IPS DF 4.7 (cell line): ENCODE results near the gene NCOA1.
"Not testable (repeated sequence)": the region's sequence is repeated elsewhere in the genome, so short reads cannot be mapped to it uniquely, and the experiment has no call there.

Experiments used
- DNase-seq: peaks from one replicate; pipeline ENCODE4 v3.0.0-alpha.2; 2013; ENCODE audit warnings: low spot score; ENCODE audit errors: extremely low read depth

The NCOA1 gene

DNA sequence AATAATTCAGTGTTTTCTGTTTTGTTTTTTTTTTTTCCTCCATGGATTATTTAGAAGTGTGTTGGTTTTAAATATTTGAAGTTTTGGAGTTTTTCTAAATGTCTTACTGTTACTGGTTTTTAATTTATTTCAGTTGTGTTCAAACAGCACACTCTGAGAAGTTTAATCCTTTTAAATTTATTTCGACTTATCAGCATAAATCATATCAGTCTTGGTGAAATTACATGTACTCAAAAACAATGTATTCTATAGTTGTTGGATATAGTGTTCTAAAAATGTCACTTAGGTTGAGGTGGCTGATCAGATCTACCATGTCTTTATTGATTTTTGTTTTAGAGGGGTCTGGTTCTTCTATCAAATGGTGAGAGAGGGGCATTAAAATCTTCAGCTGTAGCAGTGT is 134.7 kb downstream of the NCOA1 start:
- no peak for DNase-seq

DNA sequence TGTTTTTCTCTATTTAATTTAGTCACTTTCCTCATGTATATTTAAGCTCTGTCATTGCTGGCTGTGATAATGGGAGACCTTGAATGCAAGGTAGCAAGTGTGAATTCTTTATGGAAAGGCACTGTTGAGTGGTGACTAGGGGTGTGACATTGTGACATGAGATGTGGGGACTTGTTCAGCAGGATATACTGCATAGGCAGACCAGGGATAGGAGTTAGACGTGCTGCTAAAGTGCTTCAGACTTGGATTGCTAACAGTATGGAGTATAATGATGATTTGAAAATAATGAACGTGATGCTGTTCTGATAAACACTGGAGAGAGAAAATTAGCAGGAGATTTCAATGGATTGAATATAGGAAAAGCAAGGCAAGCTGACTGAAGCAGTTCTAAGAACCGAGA is 135.1 kb downstream of the NCOA1 start:
- no peak for DNase-seq

DNA sequence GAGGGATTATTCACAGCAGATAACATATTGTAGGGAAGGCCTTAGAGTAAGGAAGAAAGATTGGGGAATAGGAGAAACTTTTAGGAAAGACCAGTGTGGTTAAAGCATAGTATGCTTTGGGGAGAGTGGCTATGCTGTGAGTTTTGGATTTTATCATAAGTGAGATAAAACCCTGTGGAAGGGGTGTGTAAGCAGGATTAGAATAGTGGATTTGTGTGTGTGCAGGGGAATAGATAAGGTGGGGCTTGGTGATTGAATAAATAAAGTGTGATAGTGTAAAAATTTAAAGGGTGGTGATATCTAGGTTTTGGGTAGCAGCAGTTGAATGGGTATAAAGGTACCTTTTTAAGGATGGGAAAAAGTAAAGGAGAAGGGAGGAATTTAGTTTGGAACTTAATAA is 137.7 kb downstream of the NCOA1 start:
- DNase-seq, result no peak

DNA sequence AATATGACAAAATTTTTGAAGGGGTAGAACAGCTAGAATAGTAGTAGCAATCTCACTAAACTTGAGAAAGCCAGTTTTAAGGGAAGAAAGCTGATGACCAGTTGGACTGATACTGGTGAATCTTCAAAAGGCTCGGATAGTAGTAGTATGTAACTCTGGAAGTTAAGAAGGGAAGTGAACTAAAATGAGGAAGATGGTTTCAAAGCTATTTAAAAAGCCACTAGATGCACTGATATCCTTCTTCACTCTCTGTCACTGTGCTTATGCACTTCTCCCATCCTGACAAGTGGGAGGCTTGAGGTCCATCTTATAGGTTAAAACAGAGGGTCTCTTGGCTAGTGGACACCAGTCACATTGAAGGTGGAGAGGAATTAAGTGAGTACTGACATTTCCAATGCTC is 141.1 kb downstream of the NCOA1 start:
- no peak for DNase-seq

DNA sequence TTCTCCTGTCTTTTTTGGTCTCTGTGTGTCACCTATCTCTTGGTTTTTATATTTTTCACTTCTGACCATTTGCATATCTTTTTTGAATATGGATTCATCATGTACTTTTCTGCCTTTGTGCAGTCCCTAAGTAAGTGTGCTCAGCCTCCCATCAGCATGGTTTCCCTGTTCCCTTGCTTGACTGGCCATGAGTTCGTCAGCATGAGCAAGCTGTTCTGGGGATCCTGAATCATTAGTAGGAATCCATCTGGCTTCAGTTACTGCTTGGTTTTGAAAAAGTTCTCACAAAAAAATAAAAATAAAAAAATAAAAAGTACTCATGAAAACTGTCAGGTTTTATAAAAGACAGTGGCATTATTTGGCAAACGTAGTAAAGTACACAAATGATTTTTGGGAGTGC is 144.1 kb downstream of the NCOA1 start:
- DNase-seq, result no peak

DNA sequence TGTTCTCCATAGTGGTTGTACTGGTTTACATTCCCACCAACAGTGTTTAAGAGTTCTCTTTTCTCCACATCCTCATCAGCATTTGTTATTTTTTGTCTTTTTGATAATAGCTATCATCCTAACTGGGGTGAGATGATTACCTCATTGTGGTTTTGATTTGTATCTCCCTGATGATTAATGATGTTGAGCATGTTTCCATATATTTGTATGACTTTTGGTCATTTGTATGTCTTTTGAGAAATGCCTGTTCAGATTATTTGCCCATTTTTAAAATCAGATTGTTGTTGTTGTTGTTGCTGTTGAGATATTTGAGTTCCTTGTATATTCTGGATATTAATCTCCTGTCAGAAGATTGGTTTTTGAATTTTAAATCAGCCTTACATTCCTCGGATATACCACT is 147.5 kb downstream of the NCOA1 start:
- no peak for DNase-seq

DNA sequence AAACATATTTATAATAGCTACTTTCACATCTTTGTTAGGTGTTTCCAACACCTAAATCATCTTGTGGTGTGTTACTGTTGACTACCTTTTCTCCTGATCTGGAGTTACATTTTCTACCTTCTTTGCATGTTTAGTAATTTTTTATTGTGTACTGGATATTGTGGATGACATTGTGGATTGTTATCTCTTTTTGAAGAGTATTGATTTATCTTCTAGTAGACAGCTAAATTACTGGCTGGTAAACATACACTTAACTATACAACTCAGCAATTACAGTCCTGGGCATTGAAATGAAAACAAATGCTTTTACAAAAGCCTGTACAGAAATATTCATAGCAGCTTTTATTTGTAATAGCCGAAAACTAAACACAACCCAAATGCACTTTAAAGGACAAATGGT is 151.3 kb downstream of the NCOA1 start:
- DNase-seq, result no peak

DNA sequence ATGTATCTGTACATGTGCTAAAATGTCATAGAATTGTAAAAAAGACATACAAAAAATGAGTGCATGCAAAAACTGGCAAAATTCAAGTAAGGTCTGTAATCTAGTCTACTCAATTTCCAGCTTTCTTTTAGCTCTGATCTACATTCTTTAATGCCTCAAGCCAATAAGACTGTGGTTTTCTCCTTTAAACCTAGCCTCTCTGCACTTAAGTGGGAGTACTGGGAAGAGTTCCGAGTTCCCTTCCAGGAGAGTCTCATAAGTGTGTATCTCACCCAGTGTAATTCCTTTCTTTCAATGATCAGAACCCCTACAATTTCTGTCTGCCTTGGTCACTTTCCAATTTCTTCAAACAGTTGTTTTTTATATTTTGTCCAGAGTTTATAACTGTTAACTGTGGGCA is 152.0 kb downstream of the NCOA1 start:
- no peak for DNase-seq

DNA sequence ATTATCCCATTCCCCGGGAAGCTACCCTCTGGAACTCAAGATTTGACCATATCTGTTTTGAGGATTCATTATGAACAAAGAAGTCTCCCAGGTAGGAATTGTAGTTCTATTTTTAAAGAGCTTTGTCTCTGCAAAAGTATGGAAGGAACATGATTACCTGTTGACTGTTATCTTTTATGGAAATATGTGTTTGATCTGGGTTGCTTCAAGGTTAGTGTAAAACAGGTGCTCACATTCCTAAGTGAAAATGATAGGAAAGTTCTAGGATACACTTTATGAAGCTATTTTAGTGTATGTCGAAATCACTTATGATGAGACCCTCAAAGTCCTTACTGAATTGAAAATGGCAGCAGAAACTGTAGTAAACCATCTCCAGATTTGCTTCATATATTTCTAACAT is 153.0 kb downstream of the NCOA1 start:
- DNase-seq, result no peak

DNA sequence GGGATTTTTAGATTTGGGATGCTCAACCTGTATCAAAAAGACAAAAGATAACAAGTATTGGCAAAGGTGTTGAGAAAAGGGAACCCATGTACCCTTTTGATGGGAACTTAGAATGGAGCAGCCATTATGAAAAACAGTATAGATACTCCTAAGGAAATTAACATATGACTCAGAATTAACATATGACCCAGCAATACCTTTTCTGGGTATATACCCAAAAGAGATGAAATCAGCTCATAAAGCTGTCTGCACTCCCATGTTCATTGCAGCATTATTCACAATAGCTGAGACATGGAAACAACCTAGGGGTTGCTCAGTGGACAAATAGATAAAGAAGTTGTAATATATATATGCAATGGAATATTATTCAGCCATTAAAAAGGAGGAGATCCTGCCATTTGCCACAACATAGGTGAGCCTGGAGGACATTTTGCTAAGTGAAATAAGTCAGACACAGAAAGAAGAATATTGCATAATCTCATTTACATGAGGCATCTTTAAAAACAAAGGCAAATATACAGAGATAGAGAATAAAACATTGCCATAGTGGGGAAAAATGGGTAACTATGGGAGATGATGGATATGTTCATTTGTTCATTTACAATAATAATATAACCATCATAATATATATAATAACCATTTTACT is 160.1 kb downstream of the NCOA1 start:
- DNase-seq, result no peak

DNA sequence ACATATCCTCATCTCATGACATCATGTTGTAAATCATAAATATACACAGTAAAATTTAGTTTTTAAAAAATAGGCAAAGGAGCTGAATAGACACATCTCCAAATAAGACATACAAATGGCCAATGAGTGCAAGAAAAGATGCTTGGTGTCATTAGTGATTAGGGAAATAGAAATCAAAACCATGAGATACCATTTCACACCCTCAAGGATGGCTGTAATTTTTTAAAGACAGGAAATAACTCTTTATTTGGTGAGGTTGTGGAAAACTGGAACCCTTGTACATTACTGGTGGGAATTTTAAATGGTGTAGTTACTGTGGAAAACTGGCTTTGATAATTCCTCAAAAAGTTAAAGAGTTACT is 160.6 kb downstream of the NCOA1 start:
- DNase-seq, result no peak

DNA sequence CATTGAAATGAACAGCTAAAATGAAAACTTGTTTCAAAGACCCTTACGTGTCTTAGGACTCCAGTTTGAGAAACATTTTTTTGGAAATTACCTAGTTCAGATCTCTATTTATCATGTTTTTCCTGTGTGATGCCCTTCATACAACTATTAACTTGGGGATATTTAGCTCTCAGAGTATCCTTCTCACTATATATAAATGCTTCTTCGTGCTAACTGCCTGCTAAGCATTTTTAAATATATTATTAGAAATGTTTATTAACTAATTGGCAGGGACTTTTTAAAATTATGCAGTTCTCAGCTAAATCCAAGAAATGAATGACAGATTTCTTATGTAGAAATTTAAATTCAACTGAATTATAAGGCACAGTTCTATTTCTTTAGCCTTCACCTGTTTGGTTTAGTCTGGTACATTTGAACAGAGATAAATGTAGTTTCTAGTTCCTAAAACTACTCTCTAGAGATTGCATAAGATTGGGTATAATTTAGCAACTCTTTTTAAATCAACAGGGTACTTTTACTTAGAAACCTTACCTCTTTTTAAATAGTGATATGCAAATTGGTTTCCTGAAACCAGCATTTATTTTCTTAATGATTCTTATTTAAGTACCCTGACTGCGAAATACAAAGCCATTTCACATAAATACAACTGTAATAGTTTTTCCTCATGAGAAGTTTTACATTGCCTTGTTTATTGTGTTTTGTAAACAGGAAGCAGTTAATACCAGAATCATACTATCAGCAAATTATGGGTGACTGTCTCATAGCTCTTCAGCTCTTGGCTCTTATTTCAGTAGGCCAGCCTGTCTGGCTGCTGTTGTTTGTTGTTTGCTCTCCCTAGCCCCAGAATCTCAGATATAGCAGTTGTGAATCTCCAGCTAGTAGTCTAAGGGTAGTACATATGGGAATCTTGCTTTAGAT is 161.5 kb downstream of the NCOA1 start:
- no peak for DNase-seq

DNA sequence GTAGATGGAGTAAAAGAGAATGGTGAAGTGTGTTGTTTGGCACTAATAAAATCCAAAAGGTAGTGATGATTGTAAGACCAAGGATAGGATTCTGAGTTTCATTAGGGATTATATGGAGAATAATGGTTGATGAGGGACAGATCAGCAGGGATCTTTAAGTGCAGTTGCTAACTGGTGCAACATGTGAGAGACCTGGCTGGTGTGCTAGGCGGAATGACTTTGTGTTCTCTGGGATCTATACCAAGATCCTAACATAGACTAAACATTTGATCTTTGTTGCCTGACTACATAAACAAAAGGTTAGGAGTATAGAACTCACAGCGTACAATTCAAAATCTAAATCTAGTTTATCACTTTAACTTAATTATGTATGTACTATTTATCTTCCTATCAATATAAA is 166.8 kb downstream of the NCOA1 start:
- DNase-seq, result no peak

DNA sequence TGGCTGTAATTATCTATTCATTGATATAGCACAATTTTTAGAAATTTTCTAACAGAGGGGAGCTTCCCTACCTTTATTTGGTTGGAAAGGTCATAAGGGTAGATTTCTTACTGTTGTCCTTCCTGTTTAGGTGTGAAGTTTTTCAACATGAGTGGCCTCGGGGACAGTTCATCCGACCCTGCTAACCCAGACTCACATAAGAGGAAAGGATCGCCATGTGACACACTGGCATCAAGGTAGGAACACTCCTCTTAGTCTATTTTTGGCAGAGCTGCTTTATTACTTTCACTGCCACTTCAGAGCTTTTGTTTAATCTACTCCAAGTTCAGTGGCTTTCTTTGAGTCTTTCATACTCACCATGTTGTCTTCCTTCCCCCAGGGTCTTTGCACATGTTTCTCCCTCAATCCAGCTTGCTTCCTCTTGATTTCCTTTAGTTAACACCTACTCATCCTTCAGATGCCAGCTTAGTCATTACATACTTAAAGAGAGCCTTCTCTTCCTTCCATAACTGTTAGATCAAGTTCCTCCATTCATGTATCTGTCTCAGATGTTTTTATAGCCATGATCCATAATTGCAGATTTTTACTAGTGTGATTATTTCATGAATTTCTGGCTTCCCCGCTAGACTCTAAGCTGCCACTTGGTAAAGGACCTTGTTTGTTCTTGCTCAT is 167.6 kb downstream of the NCOA1 start:
- no peak for DNase-seq

DNA sequence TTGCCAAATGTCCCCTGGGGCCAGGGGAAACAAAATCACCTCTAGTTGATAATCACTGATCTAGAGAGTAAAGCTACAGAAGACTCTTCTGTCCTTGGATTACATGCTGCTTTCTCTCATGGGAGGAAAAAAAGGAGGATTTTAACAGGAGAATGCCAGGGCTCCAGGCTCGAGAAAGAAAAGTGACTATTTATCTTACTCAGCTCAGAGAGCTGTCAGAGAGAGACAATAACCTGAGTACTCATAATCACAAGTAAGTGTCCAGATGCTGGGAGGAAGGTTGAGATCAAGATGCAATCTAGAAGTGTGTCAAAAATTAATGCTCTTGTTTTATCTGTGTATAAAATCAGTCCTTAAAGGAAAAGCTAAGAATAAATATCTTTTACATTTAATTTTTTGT is 168.8 kb downstream of the NCOA1 start:
- DNase-seq, result no peak

DNA sequence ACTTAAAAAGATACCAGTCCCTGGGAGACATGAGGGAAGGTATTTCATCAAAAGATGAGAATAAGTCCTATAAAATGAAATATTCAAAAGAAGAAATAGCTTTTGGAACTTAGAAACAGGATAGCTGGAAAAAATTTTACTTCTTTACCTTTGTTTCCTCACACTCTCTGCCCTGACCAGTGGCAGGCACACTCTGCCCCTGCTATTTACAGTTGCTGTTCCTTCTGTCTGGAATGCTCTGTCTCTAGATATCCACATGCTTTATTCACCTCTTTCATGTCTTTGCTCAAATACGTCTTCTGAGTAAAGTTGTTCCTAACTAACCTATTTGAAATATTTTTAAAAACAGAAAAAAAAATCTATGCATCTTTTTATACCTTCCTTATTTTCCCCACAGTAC is 176.5 kb downstream of the NCOA1 start:
- no peak for DNase-seq

DNA sequence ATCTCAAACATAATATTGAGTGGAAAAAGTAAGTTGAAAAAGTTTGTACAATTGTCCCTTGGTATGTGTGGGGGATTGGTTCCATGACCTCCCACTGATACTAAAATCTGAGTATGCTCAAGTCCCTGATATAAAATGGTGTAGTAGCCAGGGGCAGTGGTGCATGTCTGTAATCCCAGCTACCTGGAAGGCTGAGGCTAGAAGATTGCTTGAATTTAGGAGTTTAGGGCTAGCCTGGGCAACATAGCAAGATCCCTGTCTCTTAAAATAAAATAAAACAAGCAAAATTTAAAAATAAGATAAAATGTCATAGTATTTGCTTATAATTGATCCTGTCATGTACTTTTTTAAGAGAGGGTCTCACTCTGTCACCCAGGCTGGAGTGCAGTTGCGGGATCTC is 180.2 kb downstream of the NCOA1 start:
- no peak for DNase-seq

DNA sequence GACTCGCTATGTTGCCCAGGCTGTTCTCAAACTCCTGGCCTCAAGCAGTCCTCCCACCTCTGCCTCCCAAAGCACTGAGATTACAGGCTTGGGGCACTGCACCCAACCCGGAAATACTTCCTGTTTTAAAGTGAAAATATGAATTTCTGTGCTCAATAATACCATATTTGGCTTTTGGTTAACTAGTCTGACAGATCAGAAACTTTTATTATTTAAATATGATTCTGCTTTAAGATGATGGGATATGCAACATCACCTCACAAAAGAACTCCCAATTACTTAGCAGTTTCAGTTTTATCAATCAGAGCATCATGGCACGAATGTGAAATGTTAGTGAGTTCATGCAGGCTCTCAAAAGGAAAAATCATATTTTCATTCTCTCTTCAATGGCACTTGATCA is 181.5 kb downstream of the NCOA1 start:
- no peak for DNase-seq

DNA sequence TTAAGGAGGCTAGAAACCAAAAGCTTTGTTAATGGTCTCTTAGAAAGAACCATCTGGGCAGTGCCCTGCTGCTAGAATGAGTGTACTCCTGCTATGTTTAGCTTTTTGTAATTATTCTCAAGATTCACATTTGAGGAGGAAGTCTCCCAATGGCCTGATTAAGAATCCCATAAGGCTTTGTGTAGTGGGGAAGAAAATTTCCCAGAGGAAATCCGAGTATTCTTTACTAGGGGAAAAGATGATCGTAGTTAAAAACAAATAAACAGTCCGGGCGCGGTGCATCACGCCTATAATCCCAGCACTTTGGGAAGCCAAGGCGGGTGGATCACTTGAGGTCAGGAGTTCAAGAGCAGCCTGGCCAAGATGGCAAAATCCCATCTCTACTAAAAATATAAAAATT is 184.3 kb downstream of the NCOA1 start:
- DNase-seq, result no peak

DNA sequence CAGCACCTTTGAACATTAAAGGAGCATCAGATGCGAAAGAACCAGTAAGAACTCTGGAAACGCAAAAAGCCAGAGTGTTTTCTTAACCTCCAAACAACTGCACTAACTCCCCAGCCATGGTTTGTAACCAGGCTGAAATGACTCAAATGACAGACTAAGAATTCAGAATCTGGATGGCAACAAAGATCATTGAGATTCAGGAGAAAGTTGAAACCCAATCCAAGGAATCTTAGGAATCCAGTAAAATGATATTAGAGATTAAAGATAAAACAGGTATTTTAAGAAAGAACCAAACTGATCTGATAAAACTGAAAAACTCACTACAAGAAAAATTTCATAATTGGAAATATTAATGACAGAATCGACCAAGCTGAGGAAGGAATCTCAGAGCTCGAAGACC is 185.4 kb downstream of the NCOA1 start:
- no peak for DNase-seq

DNA sequence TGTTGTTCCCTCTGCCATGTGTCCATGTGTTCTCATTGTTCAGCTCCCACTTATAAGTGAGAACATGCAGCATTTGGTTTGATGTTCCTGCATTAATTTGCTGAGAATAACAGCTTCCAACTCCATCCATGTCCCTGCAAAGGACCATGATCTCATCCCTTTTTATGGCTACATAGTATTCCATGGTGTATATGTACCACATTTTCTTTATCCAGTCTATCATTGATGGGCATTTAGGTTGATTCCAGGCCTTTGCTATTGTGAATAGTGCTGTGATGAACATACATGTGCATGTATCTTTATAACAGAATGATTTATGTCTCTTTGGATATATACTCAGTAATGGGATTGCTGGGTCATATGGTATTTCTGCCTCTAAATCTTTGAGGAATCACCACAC is 187.0 kb downstream of the NCOA1 start:
- not testable (repeated sequence) for DNase-seq

DNA sequence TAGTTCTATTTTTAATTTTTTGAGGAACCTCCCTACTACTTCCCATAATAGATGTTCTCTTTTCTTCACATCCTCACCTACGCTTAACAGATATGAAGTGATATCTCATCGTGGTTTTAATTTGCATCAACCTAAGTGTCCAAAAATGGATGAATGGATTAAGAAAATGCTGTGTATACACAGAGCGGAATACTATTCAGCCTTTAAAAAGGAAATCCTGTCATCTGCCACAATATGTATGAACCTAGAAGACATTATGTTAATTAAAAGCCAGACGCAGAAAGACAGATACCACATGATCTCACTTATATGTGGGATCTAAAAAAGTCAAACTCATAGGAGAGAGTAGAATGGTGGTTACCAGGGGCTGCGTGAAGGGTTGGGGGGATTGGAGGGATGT is 189.1 kb downstream of the NCOA1 start:
- DNase-seq, result no peak

DNA sequence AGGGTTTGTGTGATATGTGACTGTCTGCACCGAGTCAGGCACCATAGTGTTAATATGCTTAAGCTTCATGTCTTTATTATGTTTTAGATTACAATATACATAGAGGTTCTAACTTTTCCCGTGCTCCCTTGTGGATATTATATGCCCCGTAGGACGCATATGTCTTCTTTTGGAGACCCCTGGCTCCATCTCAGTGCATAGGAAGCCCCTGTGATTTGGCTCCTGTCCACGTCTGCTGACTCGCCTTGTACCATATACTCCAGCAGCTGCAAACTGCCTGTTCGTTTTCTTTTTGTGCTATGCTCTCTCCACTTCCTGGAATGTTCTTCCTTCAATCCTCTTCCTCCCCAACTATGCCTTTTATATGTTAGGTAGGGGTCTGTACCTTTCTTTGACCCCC is 191.2 kb downstream of the NCOA1 start:
- DNase-seq, result no peak
